Measurements from ENCODE around the gene SCIN.

The SCIN gene

GRCh38 chr7:12578930-12579640, 8.6 kb downstream of the SCIN start:
- DNase-seq (ENCODE audit: low read depth): no peak
- TF ChIP-seq, protein P1, sequence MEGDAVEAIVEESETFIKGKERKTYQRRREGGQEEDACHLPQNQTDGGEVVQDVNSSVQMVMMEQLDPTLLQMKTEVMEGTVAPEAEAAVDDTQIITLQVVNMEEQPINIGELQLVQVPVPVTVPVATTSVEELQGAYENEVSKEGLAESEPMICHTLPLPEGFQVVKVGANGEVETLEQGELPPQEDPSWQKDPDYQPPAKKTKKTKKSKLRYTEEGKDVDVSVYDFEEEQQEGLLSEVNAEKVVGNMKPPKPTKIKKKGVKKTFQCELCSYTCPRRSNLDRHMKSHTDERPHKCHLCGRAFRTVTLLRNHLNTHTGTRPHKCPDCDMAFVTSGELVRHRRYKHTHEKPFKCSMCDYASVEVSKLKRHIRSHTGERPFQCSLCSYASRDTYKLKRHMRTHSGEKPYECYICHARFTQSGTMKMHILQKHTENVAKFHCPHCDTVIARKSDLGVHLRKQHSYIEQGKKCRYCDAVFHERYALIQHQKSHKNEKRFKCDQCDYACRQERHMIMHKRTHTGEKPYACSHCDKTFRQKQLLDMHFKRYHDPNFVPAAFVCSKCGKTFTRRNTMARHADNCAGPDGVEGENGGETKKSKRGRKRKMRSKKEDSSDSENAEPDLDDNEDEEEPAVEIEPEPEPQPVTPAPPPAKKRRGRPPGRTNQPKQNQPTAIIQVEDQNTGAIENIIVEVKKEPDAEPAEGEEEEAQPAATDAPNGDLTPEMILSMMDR (conservative IDR thresholded peaks at IDR 0.05; ENCODE audit: control insufficient read depth, insufficient read depth, low read depth, low read length): no peak

DNA sequence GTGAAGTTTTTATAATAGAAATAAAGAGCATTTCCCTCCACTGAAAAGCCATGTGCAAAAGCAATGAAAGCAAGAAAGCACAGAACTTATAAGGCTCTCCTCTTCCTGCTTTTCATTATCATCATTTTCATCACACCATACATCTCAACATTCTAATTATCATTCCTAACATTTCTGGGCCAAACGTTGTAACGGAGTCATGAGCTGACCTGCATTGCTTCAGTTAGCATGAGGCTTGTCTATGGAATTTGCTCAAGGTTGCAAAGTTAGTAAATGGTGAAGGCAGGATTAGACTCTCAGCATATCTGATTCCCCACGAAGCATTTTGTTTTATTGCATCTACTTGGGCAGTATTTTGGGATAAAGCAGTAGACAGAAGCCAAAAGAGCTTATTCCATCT, 11.4 kb downstream of the SCIN start:
- H3K4me3 ChIP-seq (ENCODE audit: control insufficient read depth, low read depth, low read length): no peak overlapping the region
- DNase-seq (ENCODE audit: low read depth): no peak
- TF ChIP-seq, protein P1 (conservative IDR thresholded peaks at IDR 0.05; ENCODE audit: control insufficient read depth, insufficient read depth, low read depth, low read length): no peak

More at GRCh38 chr7:12578930-12579640, 8.6 kb downstream of the SCIN start:
- H3K4me3 ChIP-seq (ENCODE audit: control insufficient read depth, low read depth, low read length): no peak overlapping the region

GRCh38 chr7:12582362-12582761, 11.8 kb downstream of the SCIN start:
- DNase-seq (ENCODE audit: low read depth): no peak
- no peak overlapping the region for H3K4me3 ChIP-seq (ENCODE audit: control insufficient read depth, low read depth, low read length)
- TF ChIP-seq, protein P1 (conservative IDR thresholded peaks at IDR 0.05; ENCODE audit: control insufficient read depth, insufficient read depth, low read depth, low read length): no peak

GRCh38 chr7:12583176-12583575, 12.7 kb downstream of the SCIN start:
- no peak overlapping the region for H3K4me3 ChIP-seq (ENCODE audit: control insufficient read depth, low read depth, low read length)
- TF ChIP-seq, protein P1 (conservative IDR thresholded peaks at IDR 0.05; ENCODE audit: control insufficient read depth, insufficient read depth, low read depth, low read length): no peak
- DNase-seq (ENCODE audit: low read depth): no peak

DNA sequence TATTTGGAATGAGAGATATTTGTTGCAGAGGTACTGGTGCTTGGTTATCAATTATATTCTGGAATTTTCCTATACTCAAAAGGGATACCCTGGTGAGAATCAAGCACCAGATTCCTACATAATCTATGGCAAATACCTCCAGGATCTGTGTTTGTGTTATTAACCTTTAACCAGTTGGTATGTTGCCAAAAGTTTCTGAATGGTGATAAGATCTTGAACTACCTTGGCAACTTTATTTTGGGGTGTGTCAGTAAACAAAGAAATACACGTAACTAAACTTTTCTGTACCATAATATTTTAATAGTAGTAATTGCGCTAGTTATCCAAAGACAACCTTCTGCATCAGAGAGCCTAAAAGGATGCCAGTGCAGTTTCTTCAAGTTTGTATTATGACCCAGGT, 13.4 kb downstream of the SCIN start:
- TF ChIP-seq, protein P1 (conservative IDR thresholded peaks at IDR 0.05; ENCODE audit: control insufficient read depth, insufficient read depth, low read depth, low read length): no peak
- H3K4me3 ChIP-seq (ENCODE audit: control insufficient read depth, low read depth, low read length): no peak overlapping the region
- DNase-seq (ENCODE audit: low read depth): no peak

DNA sequence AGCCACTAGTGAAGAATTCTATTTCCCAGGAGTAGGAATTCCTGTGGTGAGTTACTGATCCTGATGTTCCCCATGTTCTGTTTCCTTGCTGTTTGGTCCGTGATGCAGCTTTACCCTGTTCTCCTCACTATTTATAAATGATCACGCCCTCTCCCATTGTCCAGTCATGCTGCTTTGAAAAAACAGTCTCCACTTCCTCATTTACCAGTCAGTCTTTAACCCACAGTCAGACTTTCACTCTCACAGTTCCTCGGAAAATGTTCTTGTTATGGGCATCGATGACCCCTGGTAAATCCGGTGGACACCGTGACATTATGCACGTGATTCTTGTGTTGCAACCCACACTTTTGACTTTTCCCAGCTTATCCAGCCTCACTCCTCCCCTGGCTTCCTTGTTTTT, 14.4 kb downstream of the SCIN start:
- TF ChIP-seq, protein P1 (conservative IDR thresholded peaks at IDR 0.05; ENCODE audit: control insufficient read depth, insufficient read depth, low read depth, low read length): no peak
- no peak overlapping the region for H3K4me3 ChIP-seq (ENCODE audit: control insufficient read depth, low read depth, low read length)
- DNase-seq (ENCODE audit: low read depth): no peak

All from fibroblast of mammary gland (primary cell).